SK-N-SH (cell line): ENCODE results near the gene CTSL.

ENCODE experiments used
- CHD2 ChIP-seq: fragments of 150-350 bp; IDR thresholded peaks from 2 replicates; pipeline ENCODE4 v1.6.1; 2018; ENCODE audit warnings: low read length; ENCODE audit not compliant: partially characterized antibody
- CTCF ChIP-seq: fragments of 200-600 bp; sonication (generic); IDR thresholded peaks from 2 replicates; pipeline ENCODE4 v1.6.1; 2017; ENCODE audit warnings: antibody characterized with exemption, mild to moderate bottlenecking, moderate library complexity
- EP300 ChIP-seq, 2 experiments: IDR thresholded peaks; 2 replicates each; pipeline versions ENCODE4 v1.4.0 to v1.6.1; 2012; ENCODE audit warnings: borderline replicate concordance in 1 of 2, low read depth in 1 of 2, low read length in 1 of 2
- FOXM1 ChIP-seq: IDR thresholded peaks from 2 replicates; pipeline ENCODE4 v1.4.0; 2012; ENCODE audit warnings: low read depth, mild to moderate bottlenecking
- RAD21 ChIP-seq: IDR thresholded peaks from 2 replicates; pipeline ENCODE4 v1.6.1; 2012; ENCODE audit warnings: mild to moderate bottlenecking, low read length
- TF ChIP-seq, protein P1 (sequence below): IDR thresholded peaks from 2 replicates; pipeline ENCODE4 v1.4.0; 2012; ENCODE audit warnings: low read depth, borderline replicate concordance

GRCh38 chr9:87685871-87686519 lies 39.9 kb upstream of the CTSL start:
- no peak for TF ChIP-seq CTCF
- no peak for TF ChIP-seq RAD21
- TF ChIP-seq, protein P1, sequence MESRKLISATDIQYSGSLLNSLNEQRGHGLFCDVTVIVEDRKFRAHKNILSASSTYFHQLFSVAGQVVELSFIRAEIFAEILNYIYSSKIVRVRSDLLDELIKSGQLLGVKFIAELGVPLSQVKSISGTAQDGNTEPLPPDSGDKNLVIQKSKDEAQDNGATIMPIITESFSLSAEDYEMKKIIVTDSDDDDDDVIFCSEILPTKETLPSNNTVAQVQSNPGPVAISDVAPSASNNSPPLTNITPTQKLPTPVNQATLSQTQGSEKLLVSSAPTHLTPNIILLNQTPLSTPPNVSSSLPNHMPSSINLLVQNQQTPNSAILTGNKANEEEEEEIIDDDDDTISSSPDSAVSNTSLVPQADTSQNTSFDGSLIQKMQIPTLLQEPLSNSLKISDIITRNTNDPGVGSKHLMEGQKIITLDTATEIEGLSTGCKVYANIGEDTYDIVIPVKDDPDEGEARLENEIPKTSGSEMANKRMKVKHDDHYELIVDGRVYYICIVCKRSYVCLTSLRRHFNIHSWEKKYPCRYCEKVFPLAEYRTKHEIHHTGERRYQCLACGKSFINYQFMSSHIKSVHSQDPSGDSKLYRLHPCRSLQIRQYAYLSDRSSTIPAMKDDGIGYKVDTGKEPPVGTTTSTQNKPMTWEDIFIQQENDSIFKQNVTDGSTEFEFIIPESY = no peak
- TF ChIP-seq CHD2 = no peak
- TF ChIP-seq EP300 (IDR thresholded peaks at IDR 0.05; ENCODE audit: borderline replicate concordance in 1 of 2, low read depth in 1 of 2, low read length in 1 of 2) = no peak
- TF ChIP-seq FOXM1 = no peak
